AG09309 (cell line): ENCODE results near the gene DNASE1L2.

Experiments used
- DNase-seq: peaks from one replicate; pipeline ENCODE4 v3.0.0-alpha.2; 2010; ENCODE audit warnings: low read depth
- H3K4me3 ChIP-seq: 2 replicates; pipeline ENCODE4 v1.5.1; 2011; ENCODE audit warnings: mild to moderate bottlenecking, low read depth, low read length, moderate library complexity; ENCODE audit not compliant: control insufficient read depth
- CTCF ChIP-seq: IDR thresholded peaks from 2 replicates; pipeline ENCODE4 v1.5.1; 2011; ENCODE audit warnings: mild to moderate bottlenecking, low read depth, low read length, inconsistent platforms; ENCODE audit not compliant: insufficient read depth, control insufficient read depth; ENCODE audit errors: missing control alignments

DNASE1L2 gene

GRCh38 chr16:2236337-2237101 lies at the start of gene DNASE1L2:
Gene DNASE1L2, plus strand, starts transcription at chr16:2236444. Its CDS starts 373 bp downstream, at chr16:2236817.
- no peak for DNase-seq
- no peak for TF ChIP-seq CTCF
- H3K4me3 ChIP-seq = peak within 1 kb of the TSS; percentile 10

- H3K4me3 ChIP-seq = no peak overlapping the region
- DNase-seq = no peak
- TF ChIP-seq CTCF = no peak
These were observed 49.7 kb upstream of the DNASE1L2 start for GRCh38 chr16:2186505-2186904.

GRCh38 chr16:2187212-2187611 lies 49.0 kb upstream of the DNASE1L2 start:
- H3K4me3 ChIP-seq = no peak overlapping the region
- no peak for TF ChIP-seq CTCF
- no peak for DNase-seq

- H3K4me3 ChIP-seq = no peak overlapping the region
- no peak for TF ChIP-seq CTCF
- no peak for DNase-seq
These were observed 47.8 kb upstream of the DNASE1L2 start for GRCh38 chr16:2188395-2188794.

- DNase-seq = no peak
- no peak overlapping the region for H3K4me3 ChIP-seq
- no peak for TF ChIP-seq CTCF
These were observed 46.9 kb upstream of the DNASE1L2 start for GRCh38 chr16:2189252-2189893.

- no peak for TF ChIP-seq CTCF
- no peak overlapping the region for H3K4me3 ChIP-seq
- no peak for DNase-seq
These were observed 46.1 kb upstream of the DNASE1L2 start for GRCh38 chr16:2190002-2190658.
